Measurements from ENCODE around the gene HSP90B1.

The HSP90B1 gene

DNA sequence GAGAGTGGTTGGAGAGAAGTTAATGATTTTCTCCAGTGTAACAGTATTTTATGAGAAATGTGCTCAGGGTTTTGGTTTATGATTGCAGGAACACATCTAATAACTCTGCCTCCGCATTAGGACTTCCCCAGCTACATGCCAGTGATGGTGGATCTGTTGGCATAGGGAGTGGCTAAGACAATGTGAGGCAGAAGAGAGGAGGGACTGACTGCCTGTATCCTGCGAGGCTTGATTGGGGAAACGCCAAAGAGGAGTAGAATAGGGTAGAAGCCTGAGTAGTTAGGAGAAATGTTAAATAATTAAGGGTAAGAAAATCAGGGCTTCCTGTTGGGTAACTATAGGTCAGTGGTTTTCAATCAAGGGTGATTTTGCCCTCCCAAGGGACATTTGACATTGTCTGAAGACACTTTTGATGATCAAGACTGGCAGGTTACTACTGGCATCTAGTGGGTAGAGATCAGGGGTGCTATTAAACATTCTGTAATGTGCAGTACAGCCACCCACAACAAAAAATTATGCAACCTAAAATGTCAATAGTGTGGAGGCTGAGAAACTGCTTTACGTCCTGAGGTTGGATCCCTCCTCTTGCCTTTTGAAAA lies 48.3 kb downstream of the HSP90B1 start:
- DNase-seq: no peak

DNA sequence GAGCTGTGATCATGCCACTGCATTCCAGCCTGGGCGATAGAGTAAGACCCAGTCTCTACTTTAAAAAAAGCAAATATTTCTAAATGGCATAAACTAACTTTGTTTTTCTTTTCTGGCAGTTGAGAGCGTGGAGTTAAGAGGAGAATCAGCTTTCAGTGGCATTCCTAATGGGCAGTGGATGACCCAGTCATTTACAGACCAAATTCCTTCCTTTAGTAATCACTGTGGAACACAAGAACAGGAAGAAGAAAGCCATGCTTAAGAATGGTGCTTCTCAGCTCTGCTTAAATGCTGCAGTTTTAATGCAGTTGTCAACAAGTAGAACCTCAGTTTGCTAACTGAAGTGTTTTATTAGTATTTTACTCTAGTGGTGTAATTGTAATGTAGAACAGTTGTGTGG lies 56.6 kb downstream of the HSP90B1 start:
- DNase-seq: no peak

DNA sequence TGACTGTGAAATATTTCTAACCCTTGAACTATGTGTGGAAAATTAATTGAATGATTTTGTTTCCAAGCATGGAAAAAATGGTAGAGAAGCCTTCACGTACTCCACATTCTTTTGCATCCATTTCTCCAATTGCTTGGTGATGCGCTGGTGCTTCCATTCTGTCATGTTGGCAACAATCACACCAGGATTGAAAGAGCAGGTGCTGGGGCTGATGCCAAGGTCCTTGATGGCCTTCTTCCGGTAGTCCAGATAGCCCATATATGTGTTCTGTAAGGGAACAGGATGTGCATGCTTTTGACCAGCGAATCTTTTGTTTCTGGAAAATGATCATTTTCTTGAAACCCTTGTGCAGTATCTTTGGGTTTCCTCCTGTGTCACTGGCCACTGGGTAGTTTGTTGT lies 64.0 kb downstream of the HSP90B1 start:
- no peak for DNase-seq

DNA sequence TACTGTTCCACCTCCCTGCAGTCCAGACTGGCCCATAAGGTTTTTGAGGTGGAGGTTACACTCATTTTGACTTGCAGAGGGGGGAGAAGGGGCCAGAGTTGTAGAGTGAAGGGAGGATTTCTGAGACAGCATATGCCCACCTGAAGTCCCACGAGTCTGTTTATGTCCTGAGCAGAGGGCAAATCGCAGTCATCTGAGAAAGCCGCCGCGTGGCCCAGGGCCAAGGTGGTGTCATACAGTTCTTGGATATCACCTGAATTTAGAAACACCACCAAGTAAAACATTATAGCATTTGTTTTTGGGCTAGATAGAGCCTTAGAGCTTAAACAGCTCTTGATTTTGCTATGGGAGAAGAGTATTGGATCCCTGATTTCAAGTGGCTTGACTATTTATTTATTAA lies 66.4 kb downstream of the HSP90B1 start:
- no peak for DNase-seq

DNA sequence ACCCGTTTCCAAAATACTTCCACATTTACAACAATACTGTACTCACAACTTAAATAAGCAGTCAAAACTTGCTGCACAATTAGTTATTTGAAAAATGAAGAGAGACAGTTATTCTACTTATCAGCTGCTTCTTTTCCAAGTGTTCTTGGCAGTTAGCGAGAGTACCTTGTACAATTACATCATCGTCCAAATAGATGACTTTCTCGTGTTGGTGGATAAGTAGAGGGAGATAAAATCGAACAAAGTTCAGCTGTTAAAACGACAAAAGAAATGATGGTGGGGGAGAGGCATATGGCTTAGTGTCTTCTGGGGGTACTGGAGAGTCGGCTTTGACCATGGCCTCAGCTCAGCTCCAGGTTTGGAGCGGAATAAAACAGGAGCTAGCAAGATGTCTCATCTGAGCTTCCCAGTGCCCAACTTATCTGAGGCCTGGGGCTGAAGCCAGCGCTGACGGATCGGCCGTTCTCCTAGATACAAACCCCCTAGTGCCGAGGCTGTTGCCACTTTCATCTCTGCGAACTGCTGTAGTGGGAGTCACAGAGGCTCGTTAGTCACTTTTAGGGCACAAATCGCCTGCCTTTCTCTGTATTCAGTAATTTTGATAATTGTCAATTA lies 67.2 kb downstream of the HSP90B1 start:
- no peak for DNase-seq

Measured in CD4-positive, alpha-beta T cell treated with Interleukin-10 for 1 hour (primary cell).